HG03442 (cell line): ENCODE results near the gene ABCG4.
"Not testable (repeated sequence)": the region's sequence is repeated elsewhere in the genome, so short reads cannot be mapped to it uniquely, and the experiment has no call there.

Experiments used
- ATAC-seq: cut with Tn5 transposase; IDR thresholded peaks from one replicate; pipeline ENCODE4 v1.9.1; 2021; ENCODE audit warnings: mild to moderate bottlenecking, moderate library complexity; ENCODE audit not compliant: unreplicated experiment

The ABCG4 gene

DNA sequence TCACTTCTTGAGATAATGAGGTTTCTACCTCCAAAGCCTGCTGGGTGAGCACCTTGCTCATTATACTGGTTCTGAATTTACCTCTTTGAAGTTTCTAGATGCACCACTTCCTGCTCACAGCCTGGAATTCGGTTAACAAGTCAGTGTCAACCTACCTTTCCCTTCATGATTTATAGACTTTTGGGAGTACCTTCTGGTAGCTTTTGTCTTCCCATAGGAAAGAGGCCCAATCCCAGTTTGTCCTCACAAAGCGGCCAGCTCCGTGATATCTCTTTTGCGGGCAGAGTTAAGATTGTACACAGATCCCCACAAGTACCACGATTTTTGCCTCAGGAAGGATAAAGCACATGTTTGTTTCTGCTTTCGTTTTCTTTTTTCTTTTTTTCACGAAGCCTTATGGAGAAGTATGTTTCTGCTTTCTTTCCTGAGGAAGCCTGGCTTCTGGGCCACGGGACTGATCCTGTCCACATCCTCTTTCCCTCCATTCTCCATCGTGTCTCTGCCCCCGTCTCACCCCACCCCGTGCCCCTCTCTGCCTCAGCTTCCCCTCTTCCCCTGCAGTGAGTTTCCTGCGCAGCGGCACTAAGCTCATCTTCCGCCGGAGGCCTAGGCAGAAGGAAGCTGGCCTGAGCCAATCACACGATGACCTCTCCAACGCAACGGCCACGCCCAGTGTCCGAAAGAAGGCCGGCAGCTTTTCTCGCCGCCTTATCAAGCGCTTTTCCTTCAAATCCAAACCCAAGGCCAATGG, 33.2 kb upstream of the ABCG4 start:
- no peak for ATAC-seq

DNA sequence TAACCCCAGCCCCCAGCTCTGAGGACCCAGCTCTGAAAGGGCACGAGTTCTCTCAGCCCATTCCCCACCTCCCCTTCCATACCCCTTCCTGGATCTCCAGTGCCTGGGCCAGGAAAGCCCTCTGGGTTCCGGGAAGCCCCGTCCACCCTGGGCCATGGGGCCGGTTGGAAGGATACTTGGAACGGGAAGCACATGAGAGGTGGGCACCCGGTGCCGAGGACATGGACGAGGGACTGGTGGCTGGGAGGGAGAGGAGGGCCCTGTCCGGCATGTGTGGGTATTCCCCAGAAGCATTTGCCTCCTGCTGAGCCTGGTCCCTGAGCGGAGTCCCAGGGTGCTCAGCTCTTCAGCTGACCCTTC, 32.6 kb upstream of the ABCG4 start:
- ATAC-seq = no peak

DNA sequence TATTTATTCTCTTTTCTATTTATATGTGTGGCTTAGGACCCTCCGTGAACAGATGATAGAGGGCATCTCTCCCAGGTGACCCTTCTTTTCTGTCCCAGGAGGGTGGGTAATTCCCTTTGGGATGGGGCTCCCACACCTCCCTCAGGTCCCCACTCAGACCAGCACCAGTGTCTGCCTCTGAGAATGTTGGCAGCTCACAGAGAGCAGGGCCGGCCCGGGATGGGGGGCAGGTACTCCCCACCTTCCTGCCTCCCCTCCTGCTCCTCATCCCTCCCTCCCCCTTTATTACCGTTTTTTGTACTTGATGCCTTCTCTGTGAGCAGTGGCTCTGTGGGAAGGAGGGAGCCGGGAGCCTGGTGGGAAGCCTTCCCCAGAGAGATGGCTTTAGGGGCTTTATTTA, 32.3 kb upstream of the ABCG4 start:
- ATAC-seq = no peak

DNA sequence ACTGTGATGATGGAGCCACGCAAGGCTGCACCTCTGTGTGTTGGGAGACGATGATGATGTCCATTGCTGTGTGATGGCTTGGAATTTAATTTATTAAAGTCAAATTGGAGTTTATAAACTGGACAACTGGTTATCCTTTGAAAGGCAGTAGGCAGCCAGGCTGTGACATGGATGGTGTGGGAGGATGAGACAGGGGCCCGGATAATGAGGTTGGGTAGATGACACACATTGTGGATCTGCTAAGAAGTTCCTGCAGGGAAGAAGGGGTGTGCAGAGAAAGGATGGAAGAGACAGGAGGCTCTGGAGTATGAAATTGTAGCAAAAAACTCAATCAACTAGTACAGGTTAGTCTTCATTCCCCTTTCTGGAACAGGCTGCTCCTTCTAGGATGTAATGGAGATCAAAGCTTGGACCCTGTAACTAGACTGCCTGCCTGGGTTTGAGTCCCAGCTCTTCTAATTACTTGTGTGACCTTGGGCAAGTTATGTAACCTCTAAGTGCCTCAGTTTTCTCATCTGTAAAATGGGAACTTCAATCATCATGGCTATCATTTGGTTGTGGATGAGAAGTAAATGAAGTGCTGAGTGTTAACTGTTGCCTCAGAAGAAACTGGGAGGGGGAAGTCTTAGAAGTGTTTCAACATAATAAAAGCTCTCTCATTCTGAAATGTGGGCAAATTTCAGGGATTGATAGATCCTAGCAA, 31.7 kb upstream of the ABCG4 start:
- ATAC-seq = no peak

DNA sequence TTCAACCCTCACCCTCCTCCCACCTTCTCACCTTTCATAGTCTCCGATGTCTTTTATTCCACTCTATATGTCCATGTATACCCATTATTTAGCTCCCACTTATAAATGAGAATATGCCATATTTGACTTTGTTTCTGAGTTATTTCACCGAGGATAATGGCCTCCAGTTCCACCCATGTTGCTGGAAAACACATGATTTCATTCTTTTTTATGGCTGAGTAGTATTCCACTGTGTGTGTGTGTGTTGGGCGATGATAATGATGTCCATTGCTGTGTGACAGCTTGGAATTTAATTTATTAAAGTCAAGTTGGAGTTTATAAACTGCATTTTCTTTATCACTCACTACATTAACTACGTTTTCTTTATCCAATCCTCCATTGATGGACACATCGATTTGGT, 30.6 kb upstream of the ABCG4 start:
- no peak for ATAC-seq

DNA sequence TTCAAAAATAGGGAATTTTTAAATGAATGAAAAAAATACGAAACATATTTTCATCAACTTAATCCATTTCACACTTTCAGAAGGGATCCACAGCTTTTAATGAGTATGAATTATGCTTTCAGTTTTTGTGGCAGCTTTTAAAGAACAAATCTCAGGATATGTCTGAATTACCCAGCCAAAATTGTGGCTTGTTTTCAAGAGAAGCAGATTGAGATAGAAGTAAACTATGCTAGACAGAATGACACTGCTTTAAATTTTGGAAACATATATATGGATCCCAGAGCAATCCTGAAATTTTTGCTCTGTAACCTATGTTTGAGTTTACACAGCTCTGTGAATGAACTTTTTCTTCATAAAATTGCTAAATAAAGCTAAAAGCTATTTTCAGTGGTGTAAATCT, 29.9 kb upstream of the ABCG4 start:
- ATAC-seq = no peak

DNA sequence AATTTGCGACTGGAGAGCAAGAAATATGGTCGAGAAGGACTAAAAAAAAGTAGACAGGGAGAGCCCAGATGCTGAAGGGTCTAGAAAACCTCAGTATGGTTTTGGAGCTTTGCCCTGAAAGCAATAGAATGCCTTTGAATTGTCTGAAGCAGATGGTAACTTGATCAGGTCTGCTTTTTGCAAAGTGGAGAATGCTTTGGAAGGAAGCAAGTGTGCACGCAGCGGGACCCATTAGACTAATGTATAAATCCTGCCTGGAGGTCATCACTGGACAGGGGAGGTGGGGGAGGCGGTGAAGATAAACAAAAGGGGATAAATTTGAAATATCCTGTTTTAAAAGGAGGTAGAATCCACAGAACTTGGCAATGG, 28.2 kb upstream of the ABCG4 start:
- no peak for ATAC-seq

DNA sequence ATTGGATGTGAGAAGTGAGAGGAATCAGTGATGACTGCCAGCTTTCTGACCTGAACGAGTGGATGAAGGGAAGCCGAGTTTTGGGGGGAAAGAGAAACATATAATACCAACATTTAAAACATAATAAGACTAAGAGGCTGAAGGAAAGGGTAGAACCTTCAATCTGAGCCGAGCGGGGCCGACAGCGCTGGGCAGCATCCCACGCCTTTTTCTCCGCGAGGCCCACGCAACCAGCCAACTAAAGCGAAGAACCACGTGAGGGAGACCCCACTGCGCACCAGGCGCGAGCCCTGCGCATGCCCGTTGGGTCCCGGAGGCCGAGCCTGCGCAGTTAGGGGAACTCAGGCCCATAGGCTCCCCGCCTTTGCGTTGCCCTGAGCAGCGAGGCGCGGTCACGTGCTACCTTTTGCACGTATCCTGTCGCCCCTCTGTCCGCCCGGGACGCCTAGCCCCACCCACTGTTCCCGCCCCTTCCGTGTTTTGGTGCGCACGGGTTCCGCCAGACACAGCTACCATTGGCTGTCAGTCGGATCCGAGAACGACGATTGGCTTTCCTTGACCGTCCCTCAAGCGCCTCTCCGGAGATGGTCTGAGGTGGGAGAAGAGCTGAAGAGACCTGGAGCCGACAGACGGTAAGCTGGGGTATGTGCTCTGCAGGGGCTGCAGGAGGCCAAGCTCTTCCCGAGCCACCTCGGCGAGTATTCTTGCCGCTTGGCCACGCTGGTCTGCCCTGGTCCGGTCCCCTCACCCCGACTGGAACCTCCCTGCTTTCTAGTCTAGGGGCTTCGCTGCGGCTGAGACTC, 27.6 kb upstream of the ABCG4 start, which contains the start of gene HINFP:
TSS of gene HINFP (plus strand) at position 573 of the 803 bp plus-strand sequence. CDS start 5,365 bp downstream, outside the sequence.
- ATAC-seq = peak; percentile 91

DNA sequence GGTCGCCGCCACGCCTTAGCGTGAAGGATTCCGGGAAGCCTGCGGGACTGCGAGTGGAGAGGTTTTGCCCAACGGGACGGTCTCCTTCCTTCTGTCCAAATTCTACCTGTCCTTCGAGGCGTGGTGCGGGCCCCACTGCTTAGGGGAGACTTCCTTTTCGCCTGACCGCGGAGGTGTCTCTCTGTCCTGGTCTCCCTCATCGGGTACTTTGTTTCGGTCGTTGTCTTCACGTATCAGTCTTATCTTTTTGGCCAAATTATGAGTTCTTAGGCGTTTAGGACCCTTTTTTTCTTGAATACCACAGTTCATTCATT, 27.1 kb upstream of the ABCG4 start:
- ATAC-seq = no peak

DNA sequence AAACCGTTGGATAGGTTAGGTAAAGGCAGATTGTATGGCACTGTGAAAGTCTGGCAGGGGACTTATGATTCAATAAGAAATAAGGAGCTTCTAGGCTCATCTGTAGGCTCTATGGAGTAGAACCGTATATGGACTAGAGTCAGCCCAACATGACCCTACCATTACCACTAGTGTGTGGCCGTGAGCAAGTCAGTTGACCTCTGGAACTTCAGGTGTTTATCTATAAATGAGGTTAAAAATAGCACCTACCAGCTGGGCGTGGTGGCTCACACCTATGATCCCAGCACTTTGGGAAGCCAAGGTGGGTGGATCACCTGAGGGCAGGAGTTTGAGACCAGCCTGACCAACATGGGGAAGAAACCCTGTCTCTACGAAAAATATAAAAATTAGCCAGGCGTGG, 23.0 kb upstream of the ABCG4 start:
- no peak for ATAC-seq

DNA sequence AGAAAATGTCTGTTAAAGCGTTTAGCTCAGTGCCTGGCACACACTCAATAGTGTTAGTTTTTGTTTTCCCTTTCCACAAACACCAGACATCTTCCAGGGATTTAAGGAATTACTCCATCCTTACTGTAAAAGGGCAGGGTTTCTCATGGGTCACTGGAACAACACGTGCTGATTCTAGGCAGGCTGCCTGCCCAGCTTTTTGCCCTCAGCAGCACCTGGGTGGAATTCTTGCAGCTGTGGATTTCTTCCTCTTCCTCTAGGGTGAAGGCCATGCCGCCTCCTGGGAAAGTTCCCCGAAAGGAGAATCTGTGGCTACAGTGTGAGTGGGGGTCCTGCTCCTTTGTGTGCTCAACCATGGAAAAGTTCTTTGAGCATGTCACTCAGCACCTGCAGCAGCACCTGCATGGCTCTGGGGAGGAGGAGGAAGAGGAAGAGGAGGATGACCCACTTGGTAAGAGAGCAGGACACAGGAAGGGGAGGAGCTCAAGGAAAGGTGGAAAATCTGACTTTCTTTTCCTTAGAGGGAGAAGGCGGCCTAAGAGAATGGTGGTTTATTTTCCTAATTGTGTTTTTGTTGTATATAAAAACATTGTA, 22.1 kb upstream of the ABCG4 start:
- no peak for ATAC-seq

DNA sequence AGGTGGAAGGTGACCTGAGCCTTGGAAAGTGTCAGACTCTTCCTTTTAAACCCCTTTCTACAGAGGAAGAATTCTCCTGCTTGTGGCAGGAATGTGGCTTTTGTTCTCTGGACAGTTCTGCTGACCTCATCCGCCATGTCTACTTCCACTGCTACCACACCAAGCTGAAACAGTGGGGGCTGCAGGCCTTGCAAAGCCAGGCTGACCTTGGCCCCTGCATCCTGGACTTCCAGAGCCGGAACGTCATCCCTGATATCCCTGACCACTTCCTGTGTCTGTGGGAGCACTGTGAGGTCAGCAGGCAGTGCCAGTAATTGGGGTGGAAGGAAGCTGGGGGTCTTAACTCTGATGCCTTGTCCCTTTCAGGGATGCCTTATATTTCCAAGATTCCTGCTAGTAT, 18.2 kb upstream of the ABCG4 start:
- no peak for ATAC-seq

DNA sequence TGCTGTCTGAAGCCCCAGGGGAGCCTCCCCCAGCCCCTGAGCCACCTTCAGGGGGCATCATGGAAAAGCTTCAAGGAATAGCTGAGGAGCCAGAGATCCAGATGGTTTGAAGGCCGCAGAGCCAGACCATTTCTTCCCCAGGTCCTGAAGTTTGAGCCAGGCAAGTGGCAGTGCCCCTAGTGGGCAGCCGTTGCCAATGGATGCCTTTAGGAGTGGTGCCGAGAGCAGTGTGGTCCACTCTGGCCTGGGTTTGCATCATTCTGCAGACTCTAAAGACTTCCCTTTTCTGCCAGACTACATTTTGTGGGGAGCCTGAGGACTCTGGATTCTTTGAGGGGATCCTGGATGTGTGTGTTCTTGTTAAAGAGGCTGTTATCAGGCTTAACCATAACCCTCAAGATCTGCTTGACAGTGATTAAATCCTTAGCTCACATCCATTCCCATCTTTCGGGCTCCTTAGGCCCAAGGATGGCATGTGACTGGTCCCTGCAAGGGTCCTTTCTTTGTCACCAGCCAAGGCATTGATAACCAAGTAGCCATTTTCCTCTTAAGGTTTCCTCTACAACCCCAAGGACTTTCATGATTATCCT, 14.4 kb upstream of the ABCG4 start:
- ATAC-seq = no peak

DNA sequence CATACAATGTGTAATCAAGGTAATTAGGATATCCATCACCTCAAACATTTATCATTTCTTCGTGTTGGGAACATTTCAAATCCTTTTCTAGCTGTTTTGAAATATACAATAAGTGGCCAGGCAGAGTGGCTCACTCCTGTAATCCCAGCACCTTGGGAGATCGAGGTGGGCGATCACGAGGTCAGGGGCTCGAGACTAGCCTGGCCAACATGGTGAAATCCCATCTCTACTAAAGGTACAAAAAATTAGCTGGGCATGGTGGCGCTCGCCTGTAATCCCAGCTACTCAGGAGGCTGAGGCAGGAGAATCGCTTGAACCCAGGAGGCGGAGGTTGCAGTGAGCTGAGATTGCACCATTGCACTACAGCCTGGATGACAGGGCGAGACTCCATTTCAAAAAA, 9.6 kb upstream of the ABCG4 start:
- not testable (repeated sequence) for ATAC-seq

DNA sequence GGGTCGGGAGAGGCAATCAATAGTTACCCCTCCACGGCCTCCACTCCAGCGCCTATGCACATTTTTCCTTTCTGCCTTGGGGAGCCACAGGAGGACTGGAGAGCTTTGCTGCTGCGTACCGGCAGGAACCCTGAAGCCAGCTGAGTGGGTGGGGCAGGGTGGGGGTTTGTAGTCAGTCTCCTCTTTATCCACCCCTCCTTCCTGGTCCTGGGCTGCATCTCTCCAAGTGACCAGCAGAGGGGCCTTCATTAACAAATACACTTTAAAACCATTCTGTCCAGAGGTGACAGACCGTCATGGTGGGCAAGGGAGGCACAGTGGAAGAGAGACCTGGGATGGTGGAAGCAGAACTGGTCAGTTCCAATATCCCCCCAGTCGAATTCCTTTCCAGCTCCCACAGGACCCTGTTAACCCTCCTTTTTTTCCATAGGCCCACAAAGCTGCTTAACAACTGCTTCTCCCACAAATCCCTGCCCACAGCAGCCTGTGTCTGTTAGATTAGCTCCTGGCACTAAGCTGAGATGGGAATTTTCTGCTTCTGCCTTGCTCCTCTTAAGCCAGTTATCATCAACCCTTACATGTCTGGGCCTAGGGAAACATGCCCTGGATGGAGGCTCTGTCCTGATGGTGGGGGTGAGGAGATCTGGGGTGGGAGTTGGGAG, 3.9 kb upstream of the ABCG4 start:
- no peak for ATAC-seq

DNA sequence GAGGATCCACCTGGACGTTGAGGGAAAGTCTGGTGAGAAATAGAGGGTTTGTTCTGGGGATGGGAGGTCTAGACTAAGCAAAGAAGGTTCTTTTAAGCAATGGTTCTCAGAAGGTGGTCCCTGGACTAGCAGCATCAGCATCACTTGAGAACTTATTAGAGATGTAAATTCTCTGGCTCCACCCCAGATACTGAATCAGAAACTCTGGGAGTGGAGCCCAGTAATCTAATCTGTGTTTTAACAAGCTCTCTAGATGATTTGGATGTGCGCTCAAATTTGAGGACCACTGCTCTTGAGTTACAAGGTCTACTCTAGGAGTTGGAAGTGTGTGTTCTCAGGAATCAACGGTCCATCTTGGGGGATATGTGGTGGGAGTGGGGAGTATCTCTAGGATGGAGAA, 3.3 kb upstream of the ABCG4 start:
- no peak for ATAC-seq

DNA sequence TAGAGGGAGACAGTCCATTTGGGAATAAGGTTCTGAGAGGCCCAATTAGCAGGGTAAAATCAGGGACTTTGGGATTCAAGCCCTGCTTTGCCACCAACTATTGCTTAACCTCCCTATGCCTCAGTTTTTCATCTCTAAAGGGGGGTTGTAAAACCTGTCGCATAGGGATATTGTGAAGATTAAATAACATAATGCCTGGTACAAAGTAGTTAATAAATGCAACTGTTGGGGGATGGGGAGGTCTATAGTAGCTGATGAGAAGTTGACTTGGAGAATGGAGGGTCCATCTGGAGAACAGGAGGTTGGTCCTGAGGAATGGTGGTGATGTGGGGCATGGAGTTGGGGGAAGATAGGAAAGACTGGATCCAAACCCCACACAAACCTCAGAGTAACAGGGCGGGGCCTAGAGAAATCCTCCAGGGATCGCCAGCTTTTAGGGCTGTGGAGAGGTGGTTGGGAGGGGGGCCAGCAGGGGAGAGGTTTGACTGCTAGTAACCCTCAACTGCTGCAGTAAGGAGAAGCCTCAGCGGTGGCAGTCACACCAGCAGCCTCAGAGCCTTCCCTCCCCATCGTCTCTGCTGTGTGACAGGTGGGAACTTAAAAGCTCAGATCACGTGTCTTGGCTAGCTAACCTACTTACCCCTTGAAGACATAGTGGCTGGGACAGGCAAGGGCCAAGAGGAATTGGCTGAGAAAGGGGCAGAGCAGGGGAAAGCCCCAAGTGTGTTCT, 1.1 kb upstream of the ABCG4 start:
- no peak for ATAC-seq

DNA sequence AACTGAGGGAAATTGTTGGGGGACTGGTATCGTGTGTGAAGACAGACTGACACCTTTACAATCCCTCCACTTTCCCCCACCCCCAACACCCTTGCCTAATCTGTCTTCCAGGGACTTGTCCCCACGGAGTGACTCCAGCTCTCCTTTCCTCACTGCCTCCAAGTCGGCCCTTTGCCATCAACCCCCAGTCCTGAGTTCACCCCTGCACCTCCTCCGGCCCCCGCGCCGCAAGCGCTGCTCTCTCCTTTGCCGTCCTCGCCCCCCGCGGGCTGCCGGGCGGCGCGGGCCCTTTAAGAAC, 183 bp upstream of the ABCG4 start:
- ATAC-seq = no peak

DNA sequence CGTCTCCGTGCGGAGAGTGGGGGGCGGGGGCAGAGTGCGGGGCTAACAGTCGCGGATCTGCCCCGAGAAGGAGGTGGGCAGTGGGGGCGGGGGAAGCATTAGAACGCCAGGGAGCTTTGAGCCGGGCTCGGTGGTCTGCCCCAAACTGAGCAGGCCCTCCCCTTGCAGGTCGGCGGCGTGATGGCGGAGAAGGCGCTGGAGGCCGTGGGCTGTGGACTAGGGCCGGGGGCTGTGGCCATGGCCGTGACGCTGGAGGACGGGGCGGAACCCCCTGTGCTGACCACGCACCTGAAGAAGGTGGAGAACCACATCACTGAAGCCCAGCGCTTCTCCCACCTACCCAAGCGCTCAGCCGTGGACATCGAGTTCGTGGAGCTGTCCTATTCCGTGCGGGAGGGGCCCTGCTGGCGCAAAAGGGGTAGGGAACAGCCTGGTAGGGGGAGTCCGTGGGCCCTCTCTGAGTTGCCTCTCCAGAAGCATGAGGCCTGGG, 979 bp downstream of the ABCG4 start:
- ATAC-seq = no peak

DNA sequence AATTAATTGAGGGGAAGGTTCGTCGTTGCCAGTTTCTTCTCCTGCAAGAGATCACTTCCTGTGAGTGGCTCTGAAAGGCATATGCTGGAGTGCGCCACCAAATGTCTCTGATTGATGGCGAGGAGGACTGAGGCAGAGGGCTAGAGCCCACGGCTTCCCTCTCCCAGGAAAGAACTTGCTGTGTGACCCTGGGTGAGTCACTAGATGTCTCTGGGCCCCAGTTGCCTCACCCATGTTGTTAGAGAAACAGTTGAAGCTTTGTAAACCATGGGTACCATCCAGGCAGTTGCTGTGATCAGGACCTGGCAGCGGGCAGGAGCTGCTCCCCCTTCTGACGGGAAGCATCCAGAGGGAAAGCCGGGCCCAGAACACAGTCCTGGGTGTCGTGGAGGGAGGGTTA, 3.2 kb downstream of the ABCG4 start:
- no peak for ATAC-seq
